Trophoblast cell (in vitro differentiated cells and primary cell): ENCODE results near the gene NLRP10.
"Not testable (repeated sequence)": the region's sequence is repeated elsewhere in the genome, so short reads cannot be mapped to it uniquely, and the experiment has no call there.

Experiments
- DNase-seq, 2 donors: peaks; one replicate each; pipeline ENCODE4 v3.0.0-alpha.2; 2016
- H2AFZ ChIP-seq: 2 replicates; pipeline ENCODE4 v1.6.1; 2013; ENCODE audit warnings: low read length, moderate library complexity, mild to moderate bottlenecking; ENCODE audit not compliant: insufficient read depth, poor library complexity
- H2AK5ac ChIP-seq: 2 replicates; pipeline ENCODE4 v1.6.1; 2013; ENCODE audit warnings: mild to moderate bottlenecking, low read length
- H2BK120ac ChIP-seq: 2 replicates; pipeline ENCODE4 v1.6.1; 2013; ENCODE audit warnings: low read length, mild to moderate bottlenecking, moderate library complexity; ENCODE audit not compliant: insufficient read depth, poor library complexity
- H2BK12ac ChIP-seq: 2 replicates; pipeline ENCODE4 v1.6.1; 2013; ENCODE audit warnings: mild to moderate bottlenecking, low read length, moderate library complexity
- H2BK5ac ChIP-seq: 2 replicates; pipeline ENCODE4 v1.6.1; 2013; ENCODE audit warnings: low read length, low read depth, moderate library complexity, mild to moderate bottlenecking; ENCODE audit not compliant: poor library complexity
- H3K14ac ChIP-seq: 2 replicates; pipeline ENCODE4 v1.6.1; 2013; ENCODE audit warnings: mild to moderate bottlenecking, low read length
- H3K18ac ChIP-seq: 2 replicates; pipeline ENCODE4 v1.6.1; 2013; ENCODE audit warnings: mild to moderate bottlenecking, low read length
- H3K23ac ChIP-seq: 2 replicates; pipeline ENCODE4 v1.6.1; 2013; ENCODE audit warnings: low read length
- H3K27ac ChIP-seq: 2 replicates; pipeline ENCODE4 v1.5.1; 2013; ENCODE audit warnings: low read depth, mild to moderate bottlenecking, inconsistent platforms, low read length, moderate library complexity
- H3K27me3 ChIP-seq: 2 replicates; pipeline ENCODE4 v1.6.1; 2013; ENCODE audit warnings: inconsistent platforms, mild to moderate bottlenecking, low read length, moderate library complexity; ENCODE audit not compliant: insufficient read depth
- H3K36me3 ChIP-seq, 2 experiments: 1 replicate in 1 of 2; 2 replicates in 1 of 2; pipeline ENCODE4 v1.6.1; 2013; ENCODE audit warnings: low read length in 2 of 2, mild to moderate bottlenecking in 2 of 2, moderate library complexity in 1 of 2; ENCODE audit not compliant: insufficient read depth in 2 of 2, control insufficient read depth in 1 of 2
- H3K4ac ChIP-seq: 2 replicates; pipeline ENCODE4 v1.6.1; 2013; ENCODE audit warnings: low read depth, mild to moderate bottlenecking, low read length, moderate library complexity
- H3K4me1 ChIP-seq, 2 experiments: 1 replicate in 1 of 2; 2 replicates in 1 of 2; pipeline ENCODE4 v1.6.1; 2013; ENCODE audit warnings: low read length in 2 of 2, mild to moderate bottlenecking in 2 of 2, moderate library complexity in 1 of 2; ENCODE audit not compliant: insufficient read depth in 2 of 2, control insufficient read depth in 1 of 2
- H3K4me2 ChIP-seq: 2 replicates; pipeline ENCODE4 v1.6.1; 2013; ENCODE audit warnings: inconsistent platforms, mild to moderate bottlenecking, low read length, moderate library complexity
- H3K4me3 ChIP-seq: 2 replicates; pipeline ENCODE4 v1.5.1; 2013; ENCODE audit warnings: mild to moderate bottlenecking, low read depth, low read length, inconsistent platforms
- H3K79me1 ChIP-seq: one replicate; pipeline ENCODE4 v1.6.1; 2013; ENCODE audit warnings: low read length
- H3K79me2 ChIP-seq: 2 replicates; pipeline ENCODE4 v1.6.1; 2013; ENCODE audit warnings: low read length, mild to moderate bottlenecking; ENCODE audit not compliant: control insufficient read depth, insufficient read depth, poor library complexity
- H3K9ac ChIP-seq: 2 replicates; pipeline ENCODE4 v1.6.1; 2013; ENCODE audit warnings: mild to moderate bottlenecking, low read length
- H3K9me3 ChIP-seq: 2 replicates; pipeline ENCODE4 v1.6.1; 2013; ENCODE audit warnings: low read depth, mild to moderate bottlenecking, control low read depth, inconsistent platforms, low read length; ENCODE audit not compliant: insufficient read depth
- H4K12ac ChIP-seq: 2 replicates; pipeline ENCODE4 v1.6.1; 2013; ENCODE audit warnings: low read depth, mild to moderate bottlenecking, low read length, moderate library complexity
- H4K8ac ChIP-seq: 2 replicates; pipeline ENCODE4 v1.6.1; 2013; ENCODE audit warnings: low read depth, mild to moderate bottlenecking, low read length, moderate library complexity
- H4K91ac ChIP-seq: one replicate; pipeline ENCODE4 v1.6.1; 2013; ENCODE audit warnings: low read depth, mild to moderate bottlenecking, low read length, moderate library complexity
- WGBS: extraction: QIAGEN DNeasy Blood & Tissue Kit; methylation state at CpG from one replicate; pipeline ENCODE4 v1.1.7; 2013; ENCODE audit warnings: missing lambda C conversion rate; ENCODE audit not compliant: insufficient read length, insufficient coverage; ENCODE audit errors: extremely low coverage; 5-methylcytosine and 5-hydroxymethylcytosine counted together

Gene NLRP10

DNA sequence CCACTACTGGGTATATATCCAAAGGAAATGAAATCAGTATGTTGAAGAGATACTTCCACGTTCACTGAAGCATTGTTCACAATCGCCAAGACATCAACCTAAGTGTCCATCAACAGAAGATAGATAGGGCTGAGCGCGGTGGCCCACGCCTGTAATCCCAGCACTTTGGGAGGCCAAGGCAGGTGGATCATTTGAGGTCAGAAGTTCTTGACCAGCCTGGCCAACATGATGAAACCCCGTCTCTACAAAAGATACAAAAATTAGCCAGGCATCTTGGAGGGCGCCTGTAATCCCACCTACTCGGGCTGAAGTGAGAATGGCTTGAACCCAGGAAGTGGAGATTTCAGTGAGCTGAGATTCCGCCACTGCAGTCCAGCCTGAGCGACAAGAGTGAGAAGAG lies 34.5 kb upstream of the NLRP10 start:
- no peaks in the 10 kb centered on the region for H3K27me3 ChIP-seq
- no peak overlapping the region for H3K4me2 ChIP-seq
- no peak overlapping the region for H3K4me3 ChIP-seq
- WGBS = no CpG with 5 or more reads among the region's 10 CpGs
- H2BK120ac ChIP-seq = no peak overlapping the region
- H4K12ac ChIP-seq = no peak overlapping the region
- no peak overlapping the region for H2BK12ac ChIP-seq
- no peak overlapping the region for H3K9ac ChIP-seq
- H3K79me1 ChIP-seq = no peaks in the 10 kb centered on the region
- H2BK5ac ChIP-seq = no peak overlapping the region
- no peaks in the 10 kb centered on the region for H3K9me3 ChIP-seq
- H3K27ac ChIP-seq = no peak overlapping the region
- H3K18ac ChIP-seq = no peak overlapping the region
- no peak overlapping the region for H3K14ac ChIP-seq
- no peak overlapping the region for H3K23ac ChIP-seq
- no peak overlapping the region for H3K4ac ChIP-seq
- no peak overlapping the region for H2AK5ac ChIP-seq
- no peak overlapping the region for H4K91ac ChIP-seq
- no peak overlapping the region for H2AFZ ChIP-seq
- H3K4me1 ChIP-seq = no peaks in the 10 kb centered on the region
- H3K79me2 ChIP-seq = no peaks in the 10 kb centered on the region
- H3K36me3 ChIP-seq = peaks cover 9 to 24% of the 10 kb centered on the region in 2 experiments
- no peak overlapping the region for H4K8ac ChIP-seq
- DNase-seq = no peak

DNA sequence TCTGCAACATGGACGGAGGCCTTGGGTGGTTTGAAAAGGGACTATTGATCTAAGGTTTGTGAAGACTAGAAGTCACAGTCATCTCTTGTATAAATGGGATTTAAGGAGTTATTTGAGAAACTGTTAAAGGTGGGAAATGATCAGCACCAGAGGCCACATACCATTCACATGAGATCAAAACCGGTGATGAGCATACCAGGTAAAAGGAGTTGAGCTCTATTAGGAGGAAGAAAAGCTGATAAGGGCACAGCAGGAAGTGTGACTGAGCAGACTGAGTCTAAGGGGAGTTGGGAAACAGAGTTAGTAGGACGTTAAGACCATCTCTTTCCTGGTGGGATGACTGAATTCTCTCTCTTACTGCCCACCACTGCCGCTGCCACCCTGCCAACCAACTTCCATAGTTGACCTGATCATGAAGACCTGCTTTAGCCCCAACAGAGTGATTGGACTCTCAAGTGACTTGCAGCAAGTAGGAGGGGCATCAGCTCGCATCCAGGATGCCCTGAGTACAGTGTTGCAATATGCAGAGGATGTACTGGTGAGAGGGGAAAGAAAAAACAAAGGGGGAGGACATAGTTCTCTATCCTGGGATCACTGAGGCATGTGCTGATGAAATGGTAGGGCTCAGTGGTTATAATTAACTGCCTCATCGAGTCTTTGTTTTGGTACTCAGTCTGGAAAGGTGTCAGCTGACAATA lies 29.5 kb upstream of the NLRP10 start:
- Histone ChIP-seq H3K23ac (no peak overlapping the region), H2BK12ac (no peak overlapping the region), H3K4me3 (no peak overlapping the region), H3K79me1 (no peaks in the 10 kb centered on the region), H3K4me2 (no peak overlapping the region), H2BK5ac (no peak overlapping the region), H3K18ac (no peak overlapping the region), H3K9me3 (no peaks in the 10 kb centered on the region), H4K8ac (no peak overlapping the region), H3K14ac (no peak overlapping the region), H3K36me3 (peaks cover 28 to 54% of the 10 kb centered on the region in 2 experiments), H3K4me1 (no peaks in the 10 kb centered on the region), H3K79me2 (no peaks in the 10 kb centered on the region), H2BK120ac (no peak overlapping the region), H3K4ac (no peak overlapping the region), H2AK5ac (no peak overlapping the region), H4K91ac (no peak overlapping the region), H3K9ac (no peak overlapping the region), H4K12ac (no peak overlapping the region), H3K27me3 (no peaks in the 10 kb centered on the region), H2AFZ (no peak overlapping the region), H3K27ac (no peak overlapping the region)
- WGBS = no CpG with 5 or more reads among the region's 6 CpGs
- DNase-seq = no peak

DNA sequence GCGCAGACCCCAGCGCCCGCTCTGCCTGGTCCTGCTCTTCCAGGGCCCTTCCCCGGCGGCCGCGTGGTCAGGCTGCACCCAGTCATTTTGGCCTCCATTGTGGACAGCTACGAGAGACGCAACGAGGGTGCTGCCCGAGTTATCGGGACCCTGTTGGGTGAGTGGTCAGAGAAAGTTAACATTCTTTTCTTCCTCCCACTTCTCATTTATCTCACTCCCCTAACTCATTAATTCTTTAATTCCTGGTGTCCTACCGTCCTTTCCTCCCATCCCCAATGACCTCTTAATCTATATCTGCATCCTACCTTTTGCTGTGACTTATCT lies 22.3 kb upstream of the NLRP10 start:
- peak overlapping the region; percentile 98 for H3K4me3 ChIP-seq
- H3K9ac ChIP-seq = peak overlapping the region; percentile 67
- peak overlapping the region; percentile 26 for H4K8ac ChIP-seq
- H3K79me2 ChIP-seq, H3K27me3 ChIP-seq, H2AFZ ChIP-seq, H4K91ac ChIP-seq, H3K9me3 ChIP-seq, H3K79me1 ChIP-seq, H2BK12ac ChIP-seq, DNase-seq, H2BK120ac ChIP-seq, H3K27ac ChIP-seq, H3K18ac ChIP-seq, H2BK5ac ChIP-seq, H2AK5ac ChIP-seq, H3K14ac ChIP-seq, H4K12ac ChIP-seq, H3K23ac ChIP-seq, H3K4me1 ChIP-seq: not testable (repeated sequence)
- peak overlapping the region; percentile 72 for H3K4ac ChIP-seq
- WGBS = no CpG with 5 or more reads among the region's 13 CpGs
- H3K36me3 ChIP-seq = peaks cover 6 to 16% of the 10 kb centered on the region in 2 experiments
- H3K4me2 ChIP-seq = peak overlapping the region; percentile 88

DNA sequence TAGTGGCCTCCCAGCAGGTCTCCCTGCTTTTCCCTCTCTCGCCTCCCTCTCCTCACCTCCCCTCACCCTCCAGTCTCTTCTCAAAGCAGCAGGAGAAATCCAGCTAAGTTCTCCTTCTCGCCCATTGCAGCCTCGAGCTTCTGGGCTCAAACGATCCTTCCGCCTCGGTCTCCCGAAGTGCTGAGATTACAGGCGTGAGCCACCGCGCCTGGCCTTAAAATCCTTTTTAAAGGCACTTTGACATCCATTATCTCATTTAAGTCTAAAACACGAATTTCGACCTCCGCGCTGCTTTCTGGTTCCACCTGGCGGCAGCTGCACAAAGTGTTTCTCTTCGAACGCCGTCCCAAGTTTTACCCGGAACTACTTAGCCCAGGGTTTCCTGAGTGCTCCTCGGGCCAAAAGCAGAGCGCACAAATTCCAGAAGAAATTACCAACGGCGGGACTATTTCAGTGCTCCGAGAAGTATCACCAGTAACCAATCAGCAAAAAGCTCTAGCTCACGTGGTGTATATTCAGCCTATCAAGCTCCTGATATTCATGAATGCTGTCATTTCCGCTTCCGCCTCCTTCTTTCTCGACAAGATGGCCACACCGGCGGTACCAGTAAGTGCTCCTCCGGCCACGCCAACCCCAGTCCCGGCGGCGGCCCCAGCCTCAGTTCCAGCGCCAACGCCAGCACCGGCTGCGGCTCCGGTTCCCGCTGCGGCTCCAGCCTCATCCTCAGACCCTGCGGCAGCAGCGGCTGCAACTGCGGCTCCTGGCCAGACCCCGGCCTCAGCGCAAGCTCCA lies 21.7 kb upstream of the NLRP10 start, which contains the start of gene EIF3F:
EIF3F (plus strand) TSS at position 570 of the 792 bp plus-strand sequence; CDS start at position 586, 16 bp downstream.
- Histone ChIP-seq H3K79me1 (peaks cover 4% of the 10 kb centered on the region), H4K8ac (peak within 1 kb of the TSS; percentile 96), H3K79me2 (peaks cover 6% of the 10 kb centered on the region), H3K4me1 (peaks cover 2 to 7% of the 10 kb centered on the region in 2 experiments), H3K9me3 (no peaks in the 10 kb centered on the region), H3K4ac (peak within 1 kb of the TSS; percentile 95), H3K4me2 (peak within 1 kb of the TSS; percentile 88), H4K91ac (peak within 1 kb of the TSS; percentile 72), H3K9ac (peak within 1 kb of the TSS; percentile 92), H3K36me3 (peaks cover 3 to 11% of the 10 kb centered on the region in 2 experiments), H2BK12ac (peak within 1 kb of the TSS; percentile 7), H2BK5ac (peak within 1 kb of the TSS; percentile 44), H2AFZ (peak within 1 kb of the TSS; percentile 74), H3K27me3 (no peaks in the 10 kb centered on the region), H3K27ac (peak within 1 kb of the TSS; percentile 3), H3K14ac (peak within 1 kb of the TSS; percentile 90), H2BK120ac (peak within 1 kb of the TSS; percentile 65), H3K23ac (no peak within 1 kb of the TSS), H2AK5ac (no peak within 1 kb of the TSS), H3K4me3 (peak within 1 kb of the TSS; percentile 98), H4K12ac (peak within 1 kb of the TSS; percentile 77), H3K18ac (peak within 1 kb of the TSS; percentile 0)
- WGBS = no CpG with 5 or more reads among the region's 47 CpGs
- DNase-seq = peak; percentile 98 to 100
